Natural killer cell (primary cell): ENCODE data around the gene PUSL1. TPM values are rescaled to one million over a fixed set of nuclear protein-coding genes. Genes with fewer than 3 reads are reported as not detected.

Experiments used
- ATAC-seq, 3 donors: fragments of 150-1000 bp in 2 of 3; fragments of 200-7000 bp in 1 of 3; cut with Tn5 transposase; 1 replicate in 1 of 3; 2 replicates in 2 of 3; pipeline ENCODE4 v1.10.0; 2021; ENCODE audit warnings: mild to moderate bottlenecking in 2 of 3, moderate library complexity in 2 of 3
- DNase-seq, 2 donors: peaks; one replicate each; pipeline versions ENCODE4 v3.0.0 to v3.0.0-alpha.2; 2013 to 2021; ENCODE audit warnings: mixed read lengths in 1 of 2
- H3K27ac ChIP-seq: one replicate; pipeline ENCODE4 v1.5.1; 2013; ENCODE audit warnings: mild to moderate bottlenecking, low read length
- H3K27me3 ChIP-seq: one replicate; pipeline ENCODE4 v1.6.1; 2013; ENCODE audit warnings: low read length; ENCODE audit not compliant: control insufficient read depth, insufficient read depth
- H3K36me3 ChIP-seq: one replicate; pipeline ENCODE4 v1.6.1; 2013; ENCODE audit warnings: low read length; ENCODE audit not compliant: control insufficient read depth, insufficient read depth
- H3K4me1 ChIP-seq: one replicate; pipeline ENCODE4 v1.6.1; 2013; ENCODE audit warnings: low read length; ENCODE audit not compliant: control insufficient read depth, insufficient read depth
- H3K4me3 ChIP-seq: one replicate; pipeline ENCODE4 v1.5.1; 2013; ENCODE audit warnings: low read length
- H3K9me3 ChIP-seq: one replicate; pipeline ENCODE4 v1.6.1; 2013; ENCODE audit warnings: low read length; ENCODE audit not compliant: control insufficient read depth, insufficient read depth
- H3K27ac Mint-ChIP-seq, 2 donors: one replicate each; pipeline ENCODE4 v1.8.0; 2022; ENCODE audit warnings: mild to moderate bottlenecking in 2 of 2, mixed read lengths in 2 of 2, moderate library complexity in 1 of 2
- H3K27me3 Mint-ChIP-seq, 2 donors: one replicate each; pipeline ENCODE4 v1.8.0; 2022; ENCODE audit warnings: low read depth in 2 of 2, mixed read lengths in 2 of 2
- H3K36me3 Mint-ChIP-seq: one replicate; pipeline ENCODE4 v1.8.0; 2022; ENCODE audit warnings: mixed read lengths
- H3K4me1 Mint-ChIP-seq, 2 donors: one replicate each; pipeline ENCODE4 v1.8.0; 2022; ENCODE audit warnings: mixed read lengths in 2 of 2
- H3K4me3 Mint-ChIP-seq: one replicate; pipeline ENCODE4 v1.8.0; 2022; ENCODE audit warnings: mild to moderate bottlenecking, moderate library complexity, mixed read lengths
- H3K9me3 Mint-ChIP-seq, 2 donors: one replicate each; pipeline ENCODE4 v1.8.0; 2022; ENCODE audit warnings: mixed read lengths in 2 of 2
- CTCF ChIP-seq: fragments of 200-600 bp; IDR thresholded peaks from one replicate; pipeline ENCODE4 v1.8.0; 2022; ENCODE audit warnings: antibody characterized with exemption
- WGBS: methylation state at CpG from one replicate; pipeline ENCODE4 v1.1.7; 2013; ENCODE audit warnings: missing lambda C conversion rate; ENCODE audit not compliant: insufficient coverage; 5-methylcytosine and 5-hydroxymethylcytosine counted together
- intact Hi-C: fragments of 100-400 bp; cut with micrococcal nuclease; formaldehyde crosslinking; loops from one replicate; pipeline ENCODE4 v1.14.2; 2022
- total RNA-seq, 4 donors: library from RNA; stranded (reverse); fragments of 120-200 nt in 1 of 4; gene quantifications; one replicate each; pipeline versions ENCODE4 v1.2.3 to v1.2.4, GENCODE V29; 2013 to 2022

PUSL1 gene
- total RNA-seq, 3 donors from 2014 or later (not counting 1 experiment from before 2014, with no cell fraction given): 11.1 to 13.0 (median 12.9) TPM

GRCh38 chr1:1309251-1310108, 1.1 kb downstream of the PUSL1 start:
- 56% methylated on average over 57 of the region's 57 CpGs for WGBS
- TF ChIP-seq CTCF: no peak
- DNase-seq (peak in 1 of 2 donors; percentile 37), ATAC-seq (no peak)
- intact Hi-C loops: loop anchor here (5.0 kb wide), 1 partner anchor 37 kb away; the partner anchor contains the start of gene UBE2J2
- H3K36me3 ChIP-seq: peaks cover 29% of the 10 kb centered on the region
- no peaks in the 10 kb centered on the region for H3K9me3 Mint-ChIP-seq
- no peaks in the 10 kb centered on the region for H3K9me3 ChIP-seq
- H3K4me1 Mint-ChIP-seq: peaks cover 6 to 26% of the 10 kb centered on the region in 2 donors
- H3K27ac Mint-ChIP-seq: peak overlapping the region in 1 of 2 donors; percentile 33
- H3K4me1 ChIP-seq: peaks cover 44% of the 10 kb centered on the region
- H3K4me3 ChIP-seq: peak overlapping the region; percentile 41
- no peaks in the 10 kb centered on the region for H3K27me3 Mint-ChIP-seq
- H3K27me3 ChIP-seq: no peaks in the 10 kb centered on the region
- H3K4me3 Mint-ChIP-seq: peak overlapping the region; percentile 57
- no peak overlapping the region for H3K27ac ChIP-seq
- no peaks in the 10 kb centered on the region for H3K36me3 Mint-ChIP-seq

- Histone ChIP-seq H3K27ac (no peak overlapping the region), H3K36me3 (peaks cover 33% of the 10 kb centered on the region), H3K4me1 (peaks cover 38% of the 10 kb centered on the region), H3K27me3 (no peaks in the 10 kb centered on the region), H3K4me3 (no peak overlapping the region), H3K9me3 (no peaks in the 10 kb centered on the region)
- ATAC-seq (no peak), DNase-seq (no peak)
- Mint-ChIP-seq H3K36me3 (no peaks in the 10 kb centered on the region), H3K4me1 (peaks cover 6 to 30% of the 10 kb centered on the region in 2 donors), H3K4me3 (peak overlapping the region; percentile 40), H3K27ac (no peak overlapping the region), H3K27me3 (no peaks in the 10 kb centered on the region), H3K9me3 (no peaks in the 10 kb centered on the region)
- intact Hi-C loops: no loop called here
- no peak for TF ChIP-seq CTCF
- 93% methylated on average over 3 of the region's 3 CpGs for WGBS
Observed at GRCh38 chr1:1310109-1310385, 1.6 kb downstream of the PUSL1 start.

GRCh38 chr1:1310476-1311053, 2.2 kb downstream of the PUSL1 start:
- DNase-seq: no peak
- H3K27me3 Mint-ChIP-seq: no peaks in the 10 kb centered on the region
- intact Hi-C loops: no loop called here
- H3K9me3 Mint-ChIP-seq: no peaks in the 10 kb centered on the region
- 95% methylated on average over 21 of the region's 21 CpGs for WGBS
- H3K9me3 ChIP-seq: no peaks in the 10 kb centered on the region
- no peaks in the 10 kb centered on the region for H3K36me3 Mint-ChIP-seq
- TF ChIP-seq CTCF: no peak
- peaks cover 6 to 32% of the 10 kb centered on the region in 2 donors for H3K4me1 Mint-ChIP-seq
- H3K4me3 ChIP-seq: no peak overlapping the region
- no peak overlapping the region for H3K27ac ChIP-seq
- H3K27me3 ChIP-seq: no peaks in the 10 kb centered on the region
- no peak for ATAC-seq
- H3K27ac Mint-ChIP-seq: no peak overlapping the region
- H3K4me1 ChIP-seq: peaks cover 33% of the 10 kb centered on the region
- peak overlapping the region; percentile 40 for H3K4me3 Mint-ChIP-seq
- peaks cover 33% of the 10 kb centered on the region for H3K36me3 ChIP-seq
